Kidney glomerular epithelial cell (primary cell): Measurements from ENCODE around the gene RANBP9.

ENCODE experiments used
- DNase-seq: peaks from one replicate; lab custom pipeline; 2025; lab: John Stamatoyannopoulos, UW

Gene RANBP9

GRCh38 chr6:13600036-13600435, 111.6 kb downstream of the RANBP9 start:
- DNase-seq: no peak

- no peak for DNase-seq
Observed at GRCh38 chr6:13597073-13597472, 114.6 kb downstream of the RANBP9 start.

DNA sequence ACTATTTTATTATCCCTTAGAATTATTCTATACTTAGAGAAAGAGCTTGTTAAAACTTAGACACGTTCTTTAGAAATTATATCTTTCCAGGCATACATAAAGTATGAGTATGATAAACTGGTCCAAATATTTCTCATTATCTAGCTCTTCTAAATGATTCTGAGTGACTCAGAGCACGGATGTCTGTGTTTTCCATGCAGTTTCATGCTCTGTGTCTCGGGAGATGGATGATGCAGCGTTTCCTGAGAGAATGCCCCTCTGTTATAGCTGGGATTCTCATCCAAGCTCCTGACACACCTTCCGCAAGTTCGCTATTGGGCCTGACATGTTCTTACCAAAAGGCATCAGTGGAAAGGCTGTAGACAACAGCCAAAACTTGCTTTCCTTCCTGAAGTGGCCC, 117.9 kb downstream of the RANBP9 start:
- no peak for DNase-seq

- DNase-seq: no peak
Observed at GRCh38 chr6:13593103-13593502, 118.5 kb downstream of the RANBP9 start.

DNA sequence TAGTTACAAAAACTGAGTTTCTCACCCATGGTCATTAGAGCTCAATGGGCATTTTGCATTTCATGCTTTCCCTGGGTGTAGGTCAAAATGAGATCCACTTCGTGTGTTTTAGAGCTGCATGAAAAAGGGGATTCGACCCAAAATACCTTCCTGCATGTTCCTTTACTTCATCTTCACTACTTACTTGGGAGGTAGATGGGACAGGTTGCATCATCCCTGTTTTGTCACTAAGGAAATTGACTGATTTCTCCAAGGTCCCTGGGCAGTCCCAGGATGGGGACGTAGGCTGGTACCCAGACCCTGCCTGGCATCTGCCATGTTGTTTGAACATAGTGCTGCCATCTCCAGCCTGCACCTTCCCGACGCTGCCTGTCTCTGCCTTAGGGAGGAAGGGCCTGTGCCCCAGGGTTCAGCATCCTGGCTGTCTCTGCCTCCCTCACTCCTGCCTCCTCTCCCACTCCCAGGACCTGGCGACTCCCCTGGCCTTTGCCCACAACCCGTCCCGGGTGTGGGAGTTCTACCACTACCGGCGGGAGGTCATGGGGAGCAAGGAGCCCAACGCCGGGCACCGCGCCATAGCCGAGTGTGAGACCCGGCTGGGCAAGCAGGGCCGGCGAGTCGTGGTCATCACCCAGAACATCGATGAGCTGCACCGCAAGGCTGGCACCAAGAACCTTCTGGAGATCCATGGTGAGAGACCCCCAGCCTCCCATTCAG, 120.3 kb downstream of the RANBP9 start:
- DNase-seq: no peak

- DNase-seq: no peak
Observed at GRCh38 chr6:13590574-13591153, 121.0 kb downstream of the RANBP9 start.

GRCh38 chr6:13589801-13590200, 121.8 kb downstream of the RANBP9 start:
- DNase-seq: no peak

- no peak for DNase-seq
Observed at GRCh38 chr6:13586603-13587542, 124.8 kb downstream of the RANBP9 start.

DNA sequence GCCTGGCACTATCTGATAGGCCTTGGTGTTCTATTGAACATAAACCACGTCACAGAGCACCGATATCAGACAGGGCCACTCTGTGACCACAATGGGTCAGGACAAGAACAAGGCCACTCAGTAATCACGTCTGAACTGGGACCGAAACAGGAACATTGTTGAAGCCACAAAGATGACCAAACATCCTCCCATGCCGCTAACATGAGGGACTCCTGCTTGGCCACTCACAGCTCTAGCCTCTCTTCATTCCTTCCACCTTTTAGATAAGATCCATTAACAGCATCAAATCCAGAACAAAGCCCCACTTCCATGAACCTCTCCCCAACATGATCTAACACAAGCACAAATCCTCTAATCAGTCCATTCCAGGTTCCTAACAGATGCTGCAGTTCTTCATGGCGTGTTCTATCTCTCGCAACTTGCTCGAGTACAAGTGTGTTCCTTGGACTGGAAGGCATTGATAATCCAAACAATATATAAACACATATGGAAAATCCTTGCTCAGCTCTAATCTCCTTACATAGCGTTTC, 129.9 kb downstream of the RANBP9 start:
- no peak for DNase-seq

- DNase-seq: no peak
Observed at GRCh38 chr6:13579911-13580310, 131.7 kb downstream of the RANBP9 start.

DNA sequence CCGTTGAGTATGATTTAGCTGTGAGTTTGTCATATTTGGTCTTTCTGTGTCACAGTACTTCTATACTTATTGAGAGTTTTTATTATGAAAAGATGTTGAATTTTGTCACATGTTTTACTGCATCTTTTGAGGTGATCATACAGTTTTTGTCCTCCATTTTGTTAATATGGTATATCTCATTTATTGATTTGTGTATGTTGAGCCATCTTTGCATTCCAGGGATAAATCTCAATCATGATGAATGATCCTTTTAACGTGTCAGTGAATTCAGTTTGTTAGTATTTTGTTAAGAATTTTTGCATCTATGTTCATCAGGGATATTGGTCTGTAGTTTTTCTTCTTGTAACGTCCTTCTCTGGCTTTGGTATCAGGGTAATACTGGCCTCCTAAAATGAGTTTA, 133.7 kb downstream of the RANBP9 start:
- DNase-seq: no peak

DNA sequence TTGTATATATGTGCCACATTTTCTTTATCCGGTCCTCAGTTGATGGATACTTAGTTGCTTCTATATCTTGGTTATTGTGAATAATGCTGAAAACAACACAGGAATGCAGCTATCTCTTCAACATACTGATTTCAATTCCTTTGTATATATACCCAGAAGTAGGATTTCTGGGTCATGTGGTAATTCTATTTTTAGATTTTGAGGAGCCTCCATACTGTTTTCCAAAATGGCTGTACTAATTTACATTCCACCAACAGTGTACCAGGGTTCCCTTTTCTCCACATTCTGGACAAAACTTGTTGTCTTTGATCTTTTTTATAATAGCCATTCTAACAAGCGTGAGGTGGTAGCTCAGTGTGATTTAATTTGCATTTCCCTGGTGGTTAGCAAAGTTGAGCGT, 135.6 kb downstream of the RANBP9 start:
- DNase-seq: no peak

- DNase-seq: no peak
Observed at GRCh38 chr6:13575377-13575775, 136.3 kb downstream of the RANBP9 start.

- peak; percentile 89 for DNase-seq
Observed at GRCh38 chr6:13574571-13575376, 136.9 kb downstream of the RANBP9 start, which contains the start of gene SIRT5. SIRT5 (plus strand) TSS chr6:13574601; CDS start chr6:13584111, 9,510 bp downstream.

DNA sequence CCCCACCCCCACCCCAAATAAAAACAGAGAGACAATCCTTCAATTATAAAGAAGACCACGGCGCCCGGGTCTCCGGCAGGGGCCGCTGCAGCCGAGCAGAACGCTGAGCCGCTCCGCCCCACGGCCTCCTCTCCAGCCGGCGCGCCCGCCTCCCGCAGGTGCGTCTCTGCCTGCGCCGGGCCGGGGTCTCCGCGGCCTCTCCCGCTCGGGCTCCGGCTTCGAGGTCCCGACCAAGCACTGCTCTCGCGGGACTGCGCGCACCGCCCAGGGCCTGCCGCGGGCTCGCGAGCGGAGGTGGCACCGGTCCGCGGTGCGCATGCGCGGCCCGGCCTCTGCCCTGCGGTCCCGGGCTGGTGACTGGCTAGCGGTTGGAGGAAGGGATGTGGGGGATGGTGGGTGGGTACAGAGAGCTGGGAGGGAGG, 137.5 kb downstream of the RANBP9 start:
- peak; percentile 88 for DNase-seq

DNA sequence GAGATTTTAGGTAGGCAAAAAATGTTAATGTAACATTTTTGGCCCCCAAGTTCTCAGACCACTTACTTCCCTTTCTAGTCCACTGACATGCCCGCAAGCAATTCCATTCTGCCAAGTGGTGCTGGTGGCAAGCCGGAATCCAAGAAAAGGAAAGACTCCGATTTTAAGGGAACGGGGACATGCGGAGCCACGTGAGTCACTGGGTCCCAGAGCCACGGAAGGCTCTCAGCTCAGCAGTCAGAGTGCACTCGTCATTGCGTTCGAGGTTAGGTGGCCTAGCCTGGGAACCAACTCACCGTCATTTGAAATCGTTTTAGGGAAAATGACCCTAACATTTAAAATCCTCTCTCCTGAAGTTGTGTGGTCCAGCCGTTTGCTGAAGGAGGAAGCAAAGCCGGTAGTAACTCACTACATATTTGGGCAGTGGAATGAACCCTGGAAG, 137.9 kb downstream of the RANBP9 start:
- DNase-seq: no peak

- DNase-seq: no peak
Observed at GRCh38 chr6:13572951-13573654, 138.5 kb downstream of the RANBP9 start.

- DNase-seq: no peak
Observed at GRCh38 chr6:13572240-13572639, 139.4 kb downstream of the RANBP9 start.
